ENCODE results near the gene HTR3C.

HTR3C gene

DNA sequence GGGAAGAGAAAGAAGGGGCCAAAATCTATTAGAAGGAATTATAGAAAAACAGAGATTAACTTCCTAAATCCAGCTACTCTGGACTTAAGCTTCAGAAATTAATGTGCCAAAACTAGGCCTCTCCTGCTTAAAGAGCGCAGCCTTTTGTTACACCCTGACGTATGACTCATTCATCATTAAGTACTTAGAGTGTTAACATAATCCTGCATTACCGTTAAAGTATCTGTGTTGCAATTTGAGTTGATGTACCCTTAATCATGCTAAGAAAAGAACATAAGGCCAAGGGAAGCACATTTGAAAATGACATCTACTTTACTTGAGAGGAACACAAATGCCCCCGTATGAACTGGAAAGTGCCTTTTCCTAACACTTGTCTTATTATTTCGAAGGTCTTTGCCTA, 13.4 kb upstream of the HTR3C start (continued):
- TF ChIP-seq ZBTB17 (tag by site-specific recombination; IDR thresholded peaks at IDR 0.05) (0 out of 2 replicates have a peak, but pooled peaks have one; percentile 16), ZNF571 (tag by site-specific recombination; IDR thresholded peaks at IDR 0.05) (no peak), ZNF112 (tag by site-specific recombination; IDR thresholded peaks at IDR 0.05) (no peak), PRDM1 (tag by site-specific recombination; IDR thresholded peaks at IDR 0.05) (peak; percentile 40; the same call in 1 of the 2 replicates), ZNF610 (tag by site-specific recombination; IDR thresholded peaks at IDR 0.05; ENCODE audit: borderline replicate concordance) (no peak)

GRCh38 chr3:184040010-184040409, 12.8 kb upstream of the HTR3C start:
- CTCF ChIA-PET = interaction anchor here (0.6 to 1.2 kb wide), 5 partner anchors 9 to 136 kb away, joined by 3 read pairs; partner anchors contain the start of genes ABCC5 and EIF2B5
- POLR2A ChIA-PET = no interaction called here
- TF ChIP-seq, protein P1, sequence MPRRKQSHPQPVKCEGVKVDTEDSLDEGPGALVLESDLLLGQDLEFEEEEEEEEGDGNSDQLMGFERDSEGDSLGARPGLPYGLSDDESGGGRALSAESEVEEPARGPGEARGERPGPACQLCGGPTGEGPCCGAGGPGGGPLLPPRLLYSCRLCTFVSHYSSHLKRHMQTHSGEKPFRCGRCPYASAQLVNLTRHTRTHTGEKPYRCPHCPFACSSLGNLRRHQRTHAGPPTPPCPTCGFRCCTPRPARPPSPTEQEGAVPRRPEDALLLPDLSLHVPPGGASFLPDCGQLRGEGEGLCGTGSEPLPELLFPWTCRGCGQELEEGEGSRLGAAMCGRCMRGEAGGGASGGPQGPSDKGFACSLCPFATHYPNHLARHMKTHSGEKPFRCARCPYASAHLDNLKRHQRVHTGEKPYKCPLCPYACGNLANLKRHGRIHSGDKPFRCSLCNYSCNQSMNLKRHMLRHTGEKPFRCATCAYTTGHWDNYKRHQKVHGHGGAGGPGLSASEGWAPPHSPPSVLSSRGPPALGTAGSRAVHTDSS (tag by site-specific recombination; IDR thresholded peaks at IDR 0.05) = no peak
- TF ChIP-seq, protein P2, sequence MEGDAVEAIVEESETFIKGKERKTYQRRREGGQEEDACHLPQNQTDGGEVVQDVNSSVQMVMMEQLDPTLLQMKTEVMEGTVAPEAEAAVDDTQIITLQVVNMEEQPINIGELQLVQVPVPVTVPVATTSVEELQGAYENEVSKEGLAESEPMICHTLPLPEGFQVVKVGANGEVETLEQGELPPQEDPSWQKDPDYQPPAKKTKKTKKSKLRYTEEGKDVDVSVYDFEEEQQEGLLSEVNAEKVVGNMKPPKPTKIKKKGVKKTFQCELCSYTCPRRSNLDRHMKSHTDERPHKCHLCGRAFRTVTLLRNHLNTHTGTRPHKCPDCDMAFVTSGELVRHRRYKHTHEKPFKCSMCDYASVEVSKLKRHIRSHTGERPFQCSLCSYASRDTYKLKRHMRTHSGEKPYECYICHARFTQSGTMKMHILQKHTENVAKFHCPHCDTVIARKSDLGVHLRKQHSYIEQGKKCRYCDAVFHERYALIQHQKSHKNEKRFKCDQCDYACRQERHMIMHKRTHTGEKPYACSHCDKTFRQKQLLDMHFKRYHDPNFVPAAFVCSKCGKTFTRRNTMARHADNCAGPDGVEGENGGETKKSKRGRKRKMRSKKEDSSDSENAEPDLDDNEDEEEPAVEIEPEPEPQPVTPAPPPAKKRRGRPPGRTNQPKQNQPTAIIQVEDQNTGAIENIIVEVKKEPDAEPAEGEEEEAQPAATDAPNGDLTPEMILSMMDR (tag by site-specific recombination; IDR thresholded peaks at IDR 0.05) = peak; percentile 45
- H3K4me1 ChIP-seq (ENCODE audit: control insufficient read depth, insufficient read depth, low read length) = 0 out of 2 replicates have a peak, but pooled peaks cover 3% of the 10 kb centered on the region
- H3K4me3 ChIP-seq (ENCODE audit: low read depth, low read length) = no peak overlapping the region
- no peak overlapping the region for H3K27ac ChIP-seq (ENCODE audit: extremely low read depth, low read depth, low read length)
- no peaks in the 10 kb centered on the region for H3K36me3 ChIP-seq (ENCODE audit: control insufficient read depth in 2 of 2, insufficient read depth in 1 of 2, low read length in 2 of 2)
- no peaks in the 10 kb centered on the region for H3K9me3 ChIP-seq (ENCODE audit: control insufficient read depth, insufficient read depth, low read depth, low read length)

DNA sequence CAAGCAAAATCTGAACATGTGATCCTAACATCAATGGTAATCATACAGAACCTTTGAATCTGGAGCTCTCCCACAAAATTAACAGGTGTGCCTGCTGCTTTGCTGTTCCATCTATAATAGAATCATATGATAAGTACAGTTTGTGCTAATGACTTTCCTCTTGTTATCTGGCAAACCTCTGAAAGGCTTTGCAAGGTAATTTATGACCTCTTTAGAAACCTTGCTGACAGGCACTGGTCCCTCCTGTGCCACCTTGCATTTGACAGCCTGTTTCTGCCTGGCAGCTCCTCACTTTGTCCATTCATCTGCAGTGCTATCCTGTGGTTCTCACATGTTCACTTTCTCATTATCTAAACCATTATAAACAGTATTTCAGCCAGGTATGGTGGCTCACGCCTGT, 10.2 kb upstream of the HTR3C start:
- Histone ChIP-seq H3K9me3 (ENCODE audit: control insufficient read depth, insufficient read depth, low read depth, low read length) (no peaks in the 10 kb centered on the region), H3K4me1 (ENCODE audit: control insufficient read depth, insufficient read depth, low read length) (0 out of 2 replicates have a peak, but pooled peaks cover 3% of the 10 kb centered on the region), H3K4me3 (ENCODE audit: low read depth, low read length) (no peak overlapping the region), H3K27ac (ENCODE audit: extremely low read depth, low read depth, low read length) (no peak overlapping the region), H3K36me3 (ENCODE audit: control insufficient read depth in 2 of 2, insufficient read depth in 1 of 2, low read length in 2 of 2) (no peaks in the 10 kb centered on the region)
- TF ChIP-seq ZNF274 (IDR thresholded peaks at IDR 0.05; ENCODE audit: low read length) (no peak), ZNF274 (tag by site-specific recombination; IDR thresholded peaks at IDR 0.05; ENCODE audit: borderline replicate concordance) (no peak), SP3 (tag by site-specific recombination; IDR thresholded peaks at IDR 0.05) (no peak), ZNF175 (tag by site-specific recombination; IDR thresholded peaks at IDR 0.05) (no peak), ZNF37A (tag by site-specific recombination; IDR thresholded peaks at IDR 0.05) (no peak), ZNF138 (tag by site-specific recombination; IDR thresholded peaks at IDR 0.05; ENCODE audit: borderline replicate concordance) (no peak), SCRT2 (tag by site-specific recombination; IDR thresholded peaks at IDR 0.05) (no peak), ZNF704 (tag by site-specific recombination; IDR thresholded peaks at IDR 0.05) (no peak), ZNF248 (tag by site-specific recombination; IDR thresholded peaks at IDR 0.05) (no peak)
- ChIA-PET POLR2A (no interaction called here), CTCF (interaction anchor here (1.1 kb wide), 1 partner anchor 199 kb away, joined by 4 read pairs; no protein-coding TSS in a partner anchor)

GRCh38 chr3:184045995-184046394, 6.9 kb upstream of the HTR3C start:
- ChIA-PET POLR2A (no interaction called here), CTCF (no interaction called here)
- no peaks in the 10 kb centered on the region for H3K4me1 ChIP-seq (ENCODE audit: control insufficient read depth, insufficient read depth, low read length)

More at GRCh38 chr3:184045995-184046394, 6.9 kb upstream of the HTR3C start:
- Histone ChIP-seq H3K4me3 (ENCODE audit: low read depth, low read length) (no peak overlapping the region), H3K27ac (ENCODE audit: extremely low read depth, low read depth, low read length) (no peak overlapping the region), H3K9me3 (ENCODE audit: control insufficient read depth, insufficient read depth, low read depth, low read length) (no peaks in the 10 kb centered on the region), H3K36me3 (ENCODE audit: control insufficient read depth in 2 of 2, insufficient read depth in 1 of 2, low read length in 2 of 2) (no peaks in the 10 kb centered on the region)
- no peak for TF ChIP-seq WT1 (tag by site-specific recombination; IDR thresholded peaks at IDR 0.05)
- no peak for TF ChIP-seq ZNF157 (tag by site-specific recombination; IDR thresholded peaks at IDR 0.05)
- TF ChIP-seq ZNF121 (tag by site-specific recombination; IDR thresholded peaks at IDR 0.05) = no peak
- TF ChIP-seq, protein P1 (tag by site-specific recombination; IDR thresholded peaks at IDR 0.05) = no peak
- TF ChIP-seq ZBTB44 (tag by site-specific recombination; IDR thresholded peaks at IDR 0.05) = no peak

Measured in HEK293 (cell line).